DMS153 (cell line): ENCODE data around the gene LGI1.
"Not testable (repeated sequence)": the region's sequence is repeated elsewhere in the genome, so short reads cannot be mapped to it uniquely, and the experiment has no call there.

Source experiments
- DNase-seq: peaks from one replicate; lab custom pipeline; 2025; lab: John Stamatoyannopoulos, UW

Gene LGI1

GRCh38 chr10:93807371-93807770, 49.6 kb downstream of the LGI1 start:
- DNase-seq = no peak

DNA sequence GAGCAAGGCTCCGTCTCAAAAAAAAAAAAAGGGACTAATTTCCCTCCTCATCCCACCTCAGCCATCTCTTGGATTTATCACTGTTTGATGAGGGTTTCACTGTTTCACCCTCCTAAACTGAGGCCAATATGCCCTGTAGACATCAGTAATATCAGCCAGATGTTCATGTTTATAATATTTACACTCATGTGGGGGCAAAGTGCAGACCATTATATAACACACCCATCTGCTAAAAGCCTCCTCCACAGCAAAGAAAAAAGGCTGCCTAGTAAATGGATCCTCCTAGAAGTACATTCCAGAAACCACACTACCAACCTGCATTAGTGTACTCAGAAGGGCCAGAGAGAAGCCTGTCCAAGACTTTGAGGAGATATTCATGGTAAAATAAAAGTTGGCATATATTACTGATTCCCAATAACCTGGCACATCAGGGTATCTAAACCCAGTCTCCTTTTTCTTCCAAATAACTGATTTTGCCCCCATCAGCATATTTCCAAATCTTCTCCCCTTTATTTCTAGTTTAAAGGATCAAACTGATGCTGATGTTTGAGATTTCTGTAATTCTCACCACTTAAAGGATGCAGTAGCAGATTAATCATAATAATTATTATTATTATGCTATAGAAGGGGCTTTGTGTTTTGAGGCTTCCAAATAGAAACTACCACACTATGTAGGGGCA, 55.1 kb downstream of the LGI1 start:
- DNase-seq = no peak

- DNase-seq = peak; percentile 17
Measured at GRCh38 chr10:93813507-93814465, 56.0 kb downstream of the LGI1 start.

- DNase-seq = peak; percentile 36
Measured at GRCh38 chr10:93815304-93816096, 57.8 kb downstream of the LGI1 start.

DNA sequence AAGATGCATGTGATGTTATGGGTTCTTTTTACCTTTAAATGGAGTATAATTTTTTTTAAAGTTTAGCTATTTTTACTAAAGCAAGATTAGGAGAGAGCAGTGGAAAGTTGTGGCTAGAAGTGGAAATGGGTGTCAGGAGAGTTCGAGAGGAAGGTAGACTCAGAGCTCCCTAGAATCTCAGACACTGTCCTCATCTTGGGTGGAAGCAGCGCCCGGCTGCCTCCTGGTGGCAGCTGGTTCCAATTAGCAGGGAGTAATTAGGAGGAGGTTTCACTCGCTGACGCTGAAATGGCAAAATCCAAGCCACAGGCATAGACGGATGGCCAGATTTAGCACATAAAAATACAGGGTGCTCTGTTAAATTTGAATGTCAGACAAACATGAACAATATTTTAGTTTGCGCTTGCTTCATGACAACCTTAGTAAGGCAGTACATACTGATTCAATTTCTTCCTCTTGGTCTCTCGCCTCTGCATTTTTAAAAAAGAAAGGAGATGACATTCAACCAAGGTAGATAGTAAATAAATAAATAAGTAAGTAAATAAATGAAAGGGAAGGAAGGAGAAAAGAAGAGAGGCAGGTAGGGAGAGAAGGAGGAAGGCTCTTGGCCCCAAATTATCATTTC, 58.5 kb downstream of the LGI1 start:
- DNase-seq = peak; percentile 68

GRCh38 chr10:93818086-93818485, 60.4 kb downstream of the LGI1 start:
- no peak for DNase-seq

DNA sequence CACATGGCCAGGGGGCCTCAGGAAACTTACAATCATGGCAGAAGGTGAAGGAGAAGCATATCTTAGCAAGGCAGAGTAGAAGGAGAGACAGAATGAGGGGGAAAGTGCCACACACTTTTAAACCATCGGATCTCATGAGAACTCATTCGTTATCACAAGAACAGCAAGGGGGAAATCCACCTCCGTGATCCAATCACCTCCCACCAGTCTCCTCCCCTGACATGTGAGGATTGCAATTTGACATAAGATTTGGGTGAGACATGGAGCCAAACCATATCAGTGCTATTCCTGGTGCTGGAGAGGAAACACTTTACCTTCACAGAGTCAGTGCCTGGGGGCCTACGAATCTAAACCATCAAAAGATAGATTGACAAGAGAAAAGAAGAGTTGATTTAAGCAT, 61.8 kb downstream of the LGI1 start:
- no peak for DNase-seq

DNA sequence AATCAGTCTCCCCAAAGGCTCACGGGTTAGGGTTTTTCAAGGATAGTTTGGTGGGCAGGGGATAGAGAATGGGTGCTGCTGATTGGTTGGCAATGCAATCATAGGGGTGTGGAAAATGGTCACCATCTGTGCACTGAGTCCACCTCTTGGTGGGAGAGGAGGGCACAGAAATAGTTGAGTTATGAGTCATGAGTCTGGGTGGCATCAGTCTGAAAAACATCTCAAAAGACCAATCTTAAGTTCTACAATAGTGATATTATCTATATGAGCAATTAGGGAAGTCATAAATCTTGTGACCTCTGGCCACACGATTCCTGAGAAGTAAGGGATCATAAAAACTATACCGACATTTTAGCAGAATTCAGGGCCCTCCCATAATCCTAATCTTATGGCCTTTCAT, 62.7 kb downstream of the LGI1 start:
- no peak for DNase-seq

DNA sequence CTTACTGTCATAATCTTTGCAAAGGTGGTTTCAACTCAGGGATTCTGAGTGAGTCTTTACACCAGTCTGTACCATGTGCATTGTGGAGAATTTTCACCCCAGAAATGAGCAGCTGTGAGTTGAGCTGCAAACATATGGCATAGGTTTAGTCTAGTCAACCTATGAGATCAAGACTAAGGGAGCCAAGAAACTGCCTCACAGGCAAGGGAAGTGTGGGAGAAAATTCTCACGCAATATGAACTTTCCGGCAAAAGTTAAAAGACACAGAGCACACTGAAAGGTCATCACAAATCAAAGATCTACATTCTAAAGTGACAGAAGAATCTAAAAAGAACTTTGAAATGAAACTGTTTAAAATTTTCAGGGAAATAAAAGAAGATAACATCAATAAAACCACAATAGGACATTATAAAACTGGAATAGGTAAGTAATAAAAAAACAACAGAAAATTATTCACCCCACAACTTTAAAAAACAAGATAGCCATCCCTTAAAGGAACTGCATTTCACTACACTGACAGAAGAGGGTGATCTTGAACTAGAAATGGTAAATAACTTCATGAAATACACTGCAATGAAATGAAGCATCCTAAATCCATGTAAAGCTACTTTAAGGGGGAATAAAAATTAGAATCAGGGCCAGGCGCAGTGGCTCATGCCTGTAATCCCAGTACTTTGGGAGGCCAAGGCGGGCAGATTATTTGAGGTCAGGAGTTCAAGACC, 63.5 kb downstream of the LGI1 start:
- peak; percentile 25 for DNase-seq

DNA sequence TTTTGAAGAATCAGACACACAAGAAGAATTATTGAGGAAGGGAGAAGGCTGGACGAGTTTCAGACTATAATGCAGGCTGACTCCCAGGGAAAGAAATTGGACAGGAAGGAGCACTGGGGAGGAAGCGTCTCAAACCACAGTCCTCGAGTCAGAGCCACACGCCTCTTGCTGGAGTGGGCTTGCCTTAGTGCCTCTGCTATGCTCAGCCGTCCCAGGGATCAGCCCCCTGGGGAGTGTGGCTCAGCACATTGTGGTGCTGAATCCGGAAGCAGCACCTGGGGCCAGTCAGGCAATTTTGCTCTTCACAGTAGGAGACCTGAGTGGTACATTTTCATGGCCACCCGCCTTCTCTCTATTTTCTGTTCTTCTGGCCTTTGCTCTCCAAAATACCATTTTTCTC, 68.6 kb downstream of the LGI1 start:
- DNase-seq = no peak

DNA sequence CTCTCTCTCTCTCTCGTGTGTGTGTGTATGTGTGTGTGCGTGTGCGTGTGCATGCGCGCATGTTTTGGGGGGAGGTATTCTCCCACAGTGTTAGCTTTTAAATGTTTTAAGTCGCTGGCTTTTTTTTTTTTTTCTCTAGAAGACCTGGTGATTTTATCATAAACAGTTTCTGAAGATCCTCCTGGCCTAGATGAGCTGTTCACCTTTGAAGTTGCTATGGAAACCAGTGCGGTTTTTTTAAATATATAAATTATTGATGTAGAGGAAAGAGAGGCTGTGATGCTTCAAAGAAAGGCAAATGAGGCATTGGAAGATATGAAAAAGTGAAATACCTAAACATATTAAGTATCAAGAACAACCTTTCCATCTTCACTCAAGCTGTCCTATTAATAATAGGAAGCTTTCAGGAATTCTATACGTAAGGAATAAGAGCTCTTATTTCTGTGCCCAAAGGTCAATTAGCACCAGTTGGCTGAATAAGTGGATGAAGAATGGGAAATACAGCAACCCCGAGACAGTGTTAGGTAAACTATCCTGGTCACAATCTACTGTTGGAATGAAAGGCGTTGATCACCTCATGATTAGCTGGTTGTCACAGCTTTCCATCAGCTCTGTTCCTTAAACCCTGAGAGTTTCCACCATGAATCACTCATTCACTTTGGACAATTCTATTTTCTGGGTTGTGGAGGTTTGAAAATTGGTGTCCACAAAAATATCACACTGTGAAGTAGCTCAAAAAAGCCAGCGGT, 69.5 kb downstream of the LGI1 start:
- no peak for DNase-seq

DNA sequence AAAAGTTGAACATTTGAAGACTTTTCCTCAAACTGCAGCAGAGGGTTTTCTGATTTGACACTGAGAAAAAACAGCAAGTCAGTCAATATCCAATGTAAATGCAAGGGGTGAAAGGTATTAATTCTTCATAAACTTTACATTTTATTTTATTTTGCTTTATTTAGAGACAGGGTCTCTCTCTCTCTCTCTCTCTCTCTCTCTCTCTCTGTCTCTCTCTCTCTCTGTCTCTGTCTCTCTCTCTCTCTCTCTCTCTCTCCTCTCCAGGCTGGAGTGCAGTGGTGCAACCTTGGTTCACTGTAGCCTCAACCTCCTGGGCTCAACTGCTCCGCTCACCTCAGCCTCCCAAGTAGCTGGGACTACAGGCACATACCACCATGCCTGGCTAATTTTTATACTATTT, 73.3 kb downstream of the LGI1 start:
- not testable (repeated sequence) for DNase-seq

DNA sequence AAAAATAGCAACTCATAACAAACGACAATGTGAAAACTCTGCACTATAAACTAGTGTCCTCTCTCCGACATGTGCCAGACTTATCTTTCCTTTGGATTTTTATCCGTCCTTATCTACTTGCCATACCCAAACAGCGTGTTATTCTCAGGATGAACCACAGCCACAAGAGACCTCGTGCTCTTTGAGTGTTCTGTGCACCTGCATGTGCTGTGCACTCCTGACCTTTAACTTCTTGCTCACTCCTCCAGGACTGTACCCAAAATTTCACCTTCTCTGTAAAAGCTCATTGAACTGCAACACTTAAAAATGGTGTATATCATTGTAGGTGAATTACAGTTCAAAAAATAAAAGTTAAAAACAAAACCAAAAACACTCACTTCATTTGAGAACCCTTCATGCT, 78.0 kb downstream of the LGI1 start:
- DNase-seq = no peak

DNA sequence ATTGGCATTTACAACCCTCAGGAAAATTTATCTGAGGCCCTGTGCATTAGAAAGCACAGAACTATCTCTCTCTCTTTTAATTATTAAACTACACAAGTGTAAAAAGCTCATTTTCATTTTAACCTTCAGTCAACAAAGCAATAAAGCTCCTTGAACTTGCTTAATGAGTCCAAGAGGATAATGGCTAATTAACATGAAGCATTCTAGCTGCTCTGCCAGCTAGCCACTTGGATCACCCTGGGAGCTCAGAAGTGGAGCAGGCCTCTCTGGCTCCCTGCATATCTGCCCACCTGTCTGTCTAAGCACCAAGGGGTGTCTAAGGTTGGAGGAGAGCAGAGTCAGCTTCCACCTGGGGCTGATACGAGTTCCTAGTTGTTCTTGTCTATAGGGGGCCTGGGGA, 80.1 kb downstream of the LGI1 start:
- no peak for DNase-seq

- DNase-seq = no peak
Measured at GRCh38 chr10:93838278-93838677, 80.5 kb downstream of the LGI1 start.

GRCh38 chr10:93841961-93842360, 84.2 kb downstream of the LGI1 start:
- no peak for DNase-seq

GRCh38 chr10:93844979-93845626, 87.4 kb downstream of the LGI1 start:
- no peak for DNase-seq
